Ishikawa (cell line): Measurements from ENCODE around the gene PLCD4.

Experiments used
- CEBPB ChIP-seq: IDR thresholded peaks from 2 replicates; pipeline ENCODE4 v1.6.1; 2012
- CREB1 ChIP-seq: IDR thresholded peaks from 2 replicates; pipeline ENCODE4 v1.6.1; 2012; ENCODE audit warnings: low read depth
- EGR1 ChIP-seq: IDR thresholded peaks from 2 replicates; pipeline ENCODE4 v1.6.1; 2012
- EP300 ChIP-seq: IDR thresholded peaks from 2 replicates; pipeline ENCODE4 v1.6.1; 2012; ENCODE audit warnings: borderline replicate concordance
- FOXM1 ChIP-seq: IDR thresholded peaks from 2 replicates; pipeline ENCODE4 v1.6.1; 2012; ENCODE audit warnings: low read depth, borderline replicate concordance
- NFIC ChIP-seq: IDR thresholded peaks from 2 replicates; pipeline ENCODE4 v1.6.1; 2012
- RAD21 ChIP-seq: IDR thresholded peaks from 2 replicates; pipeline ENCODE4 v1.6.1; 2012; ENCODE audit warnings: low read depth
- TAF1 ChIP-seq: IDR thresholded peaks from 2 replicates; pipeline ENCODE4 v1.6.1; 2012; ENCODE audit warnings: low read depth, mild to moderate bottlenecking
- TCF12 ChIP-seq: IDR thresholded peaks from 2 replicates; pipeline ENCODE4 v1.6.1; 2012; ENCODE audit warnings: low read depth
- TEAD4 ChIP-seq: IDR thresholded peaks from 2 replicates; pipeline ENCODE4 v1.6.1; 2012
- YY1 ChIP-seq: IDR thresholded peaks from 2 replicates; pipeline ENCODE4 v1.6.1; 2012; ENCODE audit warnings: low read depth
- ZBTB7A ChIP-seq: IDR thresholded peaks from 2 replicates; pipeline ENCODE4 v1.6.1; 2012; ENCODE audit warnings: low read depth
- TF ChIP-seq, protein P1 (sequence below): IDR thresholded peaks from 2 replicates; pipeline ENCODE4 v1.6.1; 2012
- TF ChIP-seq, protein P2 (sequence below): IDR thresholded peaks from 2 replicates; pipeline ENCODE4 v1.6.1; 2012
- TF ChIP-seq, protein P3 (sequence below): IDR thresholded peaks from 2 replicates; pipeline ENCODE4 v1.6.1; 2012; ENCODE audit warnings: low read depth, mild to moderate bottlenecking

PLCD4 gene

DNA sequence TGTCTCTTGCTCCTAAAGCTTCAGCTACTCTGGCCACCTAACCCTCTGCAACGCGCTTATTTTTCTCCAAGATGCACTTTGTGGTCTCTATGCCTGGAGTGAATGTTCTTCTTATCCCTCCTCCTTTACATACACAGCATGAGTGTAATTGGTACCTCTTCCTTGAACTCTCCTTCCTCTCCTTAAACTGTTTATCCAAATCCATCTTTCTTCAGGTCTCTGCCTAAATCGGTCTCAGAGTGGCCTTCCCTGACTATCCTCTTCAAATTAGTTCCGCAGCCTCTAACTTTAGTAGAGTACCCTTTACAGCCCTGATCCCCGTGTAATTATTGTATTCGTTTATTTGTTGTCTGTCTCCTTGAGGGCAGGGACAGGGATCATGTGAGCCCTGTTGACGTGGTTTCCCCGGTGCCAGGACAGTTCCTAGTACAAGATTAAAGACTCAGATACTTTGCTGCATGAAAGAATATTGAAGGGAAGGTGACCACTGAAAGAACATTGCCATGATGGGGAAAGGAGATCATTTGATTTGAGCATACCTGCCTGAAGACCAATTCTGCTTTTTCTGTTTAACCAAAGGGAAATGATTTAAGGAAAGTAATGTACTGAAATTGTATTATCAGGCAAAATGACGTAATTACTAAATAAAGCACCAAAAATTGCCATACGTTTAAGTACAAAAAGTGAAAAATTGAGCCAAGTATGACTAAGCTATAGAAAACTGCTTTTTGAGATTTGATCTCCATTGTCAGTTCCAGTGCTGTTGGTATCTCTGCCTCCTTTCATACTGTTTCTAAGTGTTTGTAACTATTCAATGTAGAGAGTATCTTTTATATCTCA lies 37.8 kb upstream of the PLCD4 start:
- TF ChIP-seq, protein P1, sequence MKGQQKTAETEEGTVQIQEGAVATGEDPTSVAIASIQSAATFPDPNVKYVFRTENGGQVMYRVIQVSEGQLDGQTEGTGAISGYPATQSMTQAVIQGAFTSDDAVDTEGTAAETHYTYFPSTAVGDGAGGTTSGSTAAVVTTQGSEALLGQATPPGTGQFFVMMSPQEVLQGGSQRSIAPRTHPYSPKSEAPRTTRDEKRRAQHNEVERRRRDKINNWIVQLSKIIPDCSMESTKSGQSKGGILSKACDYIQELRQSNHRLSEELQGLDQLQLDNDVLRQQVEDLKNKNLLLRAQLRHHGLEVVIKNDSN = 0 out of 2 replicates have a peak, but pooled peaks have one; percentile 29
- TF ChIP-seq CREB1 = no peak
- TF ChIP-seq, protein P2, sequence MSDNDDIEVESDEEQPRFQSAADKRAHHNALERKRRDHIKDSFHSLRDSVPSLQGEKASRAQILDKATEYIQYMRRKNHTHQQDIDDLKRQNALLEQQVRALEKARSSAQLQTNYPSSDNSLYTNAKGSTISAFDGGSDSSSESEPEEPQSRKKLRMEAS = no peak

DNA sequence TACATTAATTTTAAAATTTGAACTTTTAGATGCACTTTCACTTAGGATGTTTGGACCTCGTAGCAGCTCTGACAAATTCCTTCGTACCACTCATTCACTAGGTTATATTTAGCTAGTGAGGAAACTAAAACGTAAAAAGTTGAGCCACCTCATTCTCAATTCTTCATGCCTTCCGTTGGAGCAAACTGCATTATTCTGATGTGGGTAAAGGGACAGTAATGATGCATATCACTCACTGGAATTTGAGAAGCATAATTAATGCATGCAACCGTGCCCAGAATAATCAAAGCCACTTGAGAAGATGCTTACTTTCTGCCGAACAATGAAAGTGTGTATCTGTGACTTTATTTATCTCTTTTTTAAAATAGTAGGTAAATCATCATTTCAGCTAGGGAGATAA lies 36.8 kb upstream of the PLCD4 start:
- TF ChIP-seq, protein P2 = no peak
- TF ChIP-seq, protein P3, sequence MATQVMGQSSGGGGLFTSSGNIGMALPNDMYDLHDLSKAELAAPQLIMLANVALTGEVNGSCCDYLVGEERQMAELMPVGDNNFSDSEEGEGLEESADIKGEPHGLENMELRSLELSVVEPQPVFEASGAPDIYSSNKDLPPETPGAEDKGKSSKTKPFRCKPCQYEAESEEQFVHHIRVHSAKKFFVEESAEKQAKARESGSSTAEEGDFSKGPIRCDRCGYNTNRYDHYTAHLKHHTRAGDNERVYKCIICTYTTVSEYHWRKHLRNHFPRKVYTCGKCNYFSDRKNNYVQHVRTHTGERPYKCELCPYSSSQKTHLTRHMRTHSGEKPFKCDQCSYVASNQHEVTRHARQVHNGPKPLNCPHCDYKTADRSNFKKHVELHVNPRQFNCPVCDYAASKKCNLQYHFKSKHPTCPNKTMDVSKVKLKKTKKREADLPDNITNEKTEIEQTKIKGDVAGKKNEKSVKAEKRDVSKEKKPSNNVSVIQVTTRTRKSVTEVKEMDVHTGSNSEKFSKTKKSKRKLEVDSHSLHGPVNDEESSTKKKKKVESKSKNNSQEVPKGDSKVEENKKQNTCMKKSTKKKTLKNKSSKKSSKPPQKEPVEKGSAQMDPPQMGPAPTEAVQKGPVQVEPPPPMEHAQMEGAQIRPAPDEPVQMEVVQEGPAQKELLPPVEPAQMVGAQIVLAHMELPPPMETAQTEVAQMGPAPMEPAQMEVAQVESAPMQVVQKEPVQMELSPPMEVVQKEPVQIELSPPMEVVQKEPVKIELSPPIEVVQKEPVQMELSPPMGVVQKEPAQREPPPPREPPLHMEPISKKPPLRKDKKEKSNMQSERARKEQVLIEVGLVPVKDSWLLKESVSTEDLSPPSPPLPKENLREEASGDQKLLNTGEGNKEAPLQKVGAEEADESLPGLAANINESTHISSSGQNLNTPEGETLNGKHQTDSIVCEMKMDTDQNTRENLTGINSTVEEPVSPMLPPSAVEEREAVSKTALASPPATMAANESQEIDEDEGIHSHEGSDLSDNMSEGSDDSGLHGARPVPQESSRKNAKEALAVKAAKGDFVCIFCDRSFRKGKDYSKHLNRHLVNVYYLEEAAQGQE = no peak
- TF ChIP-seq EP300 (no peak), EGR1 (no peak), RAD21 (no peak), NFIC (no peak), CEBPB (no peak), FOXM1 (no peak), TAF1 (no peak), ZBTB7A (no peak), TEAD4 (no peak)
- TF ChIP-seq, protein P1 = no peak

DNA sequence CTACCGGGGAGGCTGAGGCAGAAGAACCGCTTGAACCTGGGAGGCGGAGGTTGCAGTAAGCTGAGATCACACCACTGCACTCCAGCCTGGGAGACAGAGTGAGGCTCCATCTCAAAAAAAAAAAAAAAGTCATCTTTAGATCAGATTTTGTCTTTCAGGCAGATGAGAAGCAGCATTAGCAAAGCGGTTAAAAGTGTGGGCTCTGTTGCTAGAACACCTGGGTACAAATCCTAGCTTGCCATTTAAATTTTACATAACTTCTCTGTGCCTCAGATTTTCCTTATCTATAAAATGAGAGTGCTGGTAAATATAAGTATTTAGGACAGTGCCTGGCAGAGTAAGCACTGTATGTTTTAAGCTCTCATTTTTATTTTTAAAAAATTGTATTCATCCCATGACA lies 30.8 kb upstream of the PLCD4 start:
- TF ChIP-seq CEBPB = no peak
- no peak for TF ChIP-seq YY1
- no peak for TF ChIP-seq TCF12
- no peak for TF ChIP-seq EGR1
- TF ChIP-seq TEAD4 = no peak
- no peak for TF ChIP-seq ZBTB7A
- TF ChIP-seq, protein P2 = no peak
- no peak for TF ChIP-seq NFIC
- TF ChIP-seq, protein P3 = no peak
- no peak for TF ChIP-seq RAD21
- no peak for TF ChIP-seq EP300
- no peak for TF ChIP-seq FOXM1
- no peak for TF ChIP-seq CREB1
- TF ChIP-seq TAF1 = no peak

DNA sequence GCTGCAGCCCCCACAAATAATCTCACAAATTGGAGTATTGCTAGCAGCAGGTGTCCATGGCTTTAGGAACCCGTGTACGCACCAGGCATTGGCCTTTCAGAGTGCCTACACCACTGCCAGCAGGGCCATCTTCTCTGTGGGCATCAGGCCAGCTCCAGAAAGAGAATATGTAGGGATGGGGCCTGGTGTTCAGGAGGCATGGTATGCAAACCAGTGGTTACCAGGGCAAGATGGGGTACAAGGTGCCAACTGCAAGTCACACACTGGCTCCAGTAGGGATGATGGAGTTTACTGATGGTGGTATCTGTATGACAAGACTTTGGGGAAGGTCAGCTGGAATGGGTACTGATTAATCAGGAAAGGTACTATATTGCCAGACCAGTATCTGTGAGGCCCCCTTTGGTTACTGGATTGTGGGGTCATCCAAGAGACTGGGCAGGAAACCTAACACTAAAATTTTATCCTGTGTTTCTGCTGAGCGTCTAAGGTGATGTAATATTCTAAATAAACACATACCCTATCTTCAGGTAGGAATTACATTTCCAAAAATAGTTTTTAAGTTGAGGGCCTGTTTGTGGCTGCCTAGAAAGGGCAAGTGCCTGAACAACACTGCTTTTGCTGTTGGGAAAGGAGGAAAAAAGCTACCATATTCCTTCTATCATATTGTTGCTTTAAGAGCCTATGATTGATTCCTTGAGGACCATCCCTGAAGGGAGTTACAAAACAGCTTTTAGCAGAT lies 30.0 kb upstream of the PLCD4 start:
- TF ChIP-seq CEBPB = no peak
- TF ChIP-seq, protein P1 = no peak
- TF ChIP-seq YY1 = no peak
- TF ChIP-seq TCF12 = no peak
- TF ChIP-seq CREB1 = no peak
- TF ChIP-seq EGR1 = no peak

DNA sequence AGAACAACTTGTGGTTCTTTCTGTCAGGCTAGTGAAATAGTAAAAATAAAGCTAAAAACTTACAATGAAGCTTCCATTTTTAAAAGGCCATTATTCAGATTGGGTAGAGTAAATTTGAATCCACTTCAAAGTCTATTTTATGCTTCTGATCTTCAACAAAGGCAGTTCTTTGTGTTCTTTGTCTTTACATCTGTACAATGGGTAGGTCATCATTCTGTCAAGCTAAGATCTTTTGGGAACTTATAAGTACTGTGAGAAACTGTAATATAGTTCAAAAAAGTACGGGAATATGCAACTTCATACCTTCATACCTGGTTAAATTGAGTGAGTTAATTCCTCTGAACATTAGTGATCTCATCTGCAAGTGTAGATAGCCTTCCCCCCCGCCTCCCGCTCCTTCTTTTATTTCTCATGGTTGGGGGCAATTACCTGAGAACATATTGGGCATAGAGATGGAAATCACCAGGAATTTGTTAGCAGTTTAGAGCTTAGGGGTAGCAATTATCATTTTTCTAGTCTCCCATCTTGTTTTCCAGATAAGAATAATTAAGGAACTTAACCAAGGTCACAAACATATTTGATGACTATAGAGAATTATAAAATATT lies 29.3 kb upstream of the PLCD4 start:
- TF ChIP-seq TEAD4 (no peak), FOXM1 (no peak), ZBTB7A (no peak), TAF1 (no peak), TCF12 (no peak), CREB1 (no peak), CEBPB (no peak), YY1 (no peak), EP300 (no peak), RAD21 (no peak), NFIC (no peak), EGR1 (no peak)
- TF ChIP-seq, protein P2 = no peak
- TF ChIP-seq, protein P1 = no peak
- TF ChIP-seq, protein P3 = no peak
